COR-L47 (cell line): ENCODE data around the gene OR51B4.
"Not testable (repeated sequence)": the region's sequence is repeated elsewhere in the genome, so short reads cannot be mapped to it uniquely, and the experiment has no call there.

Experiments used
- DNase-seq: peaks from one replicate; lab custom pipeline; 2025; lab: John Stamatoyannopoulos, UW

The OR51B4 gene

DNA sequence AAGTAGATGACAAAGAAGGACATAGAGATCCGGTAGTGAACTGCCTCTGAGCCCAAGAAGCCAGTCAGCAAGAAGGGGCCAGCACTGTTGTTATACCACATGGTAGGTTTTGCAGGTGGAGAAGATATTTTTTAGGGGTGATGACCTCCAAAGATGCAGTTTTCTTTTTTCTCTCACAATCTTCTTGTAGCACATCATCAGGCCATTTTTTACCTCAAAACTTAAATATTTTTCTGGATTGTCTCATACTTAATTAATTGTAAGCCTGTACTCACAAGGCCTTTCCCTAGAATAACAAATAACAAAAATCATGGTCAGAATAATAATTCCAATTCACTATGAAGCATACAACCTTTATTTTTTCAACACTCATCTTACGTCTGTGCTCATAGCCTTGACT, at the start of gene OR51B4:
OR51B4 (minus strand) TSS at position 101 of the 400 bp plus-strand sequence; CDS start at position 101, 0 bp downstream.
- DNase-seq, result no peak

GRCh38 chr11:5351208-5351607, 49.5 kb upstream of the OR51B4 start, which contains the start of gene OR51B6:
Gene OR51B6 (plus strand): TSS chr11:5351508. CDS start chr11:5351508, 0 bp downstream.
- DNase-seq, result no peak

GRCh38 chr11:5349550-5349949, 47.8 kb upstream of the OR51B4 start:
- no peak for DNase-seq

GRCh38 chr11:5348551-5349194, 46.9 kb upstream of the OR51B4 start:
- DNase-seq, result no peak

GRCh38 chr11:5345831-5346230, 44.1 kb upstream of the OR51B4 start:
- no peak for DNase-seq

DNA sequence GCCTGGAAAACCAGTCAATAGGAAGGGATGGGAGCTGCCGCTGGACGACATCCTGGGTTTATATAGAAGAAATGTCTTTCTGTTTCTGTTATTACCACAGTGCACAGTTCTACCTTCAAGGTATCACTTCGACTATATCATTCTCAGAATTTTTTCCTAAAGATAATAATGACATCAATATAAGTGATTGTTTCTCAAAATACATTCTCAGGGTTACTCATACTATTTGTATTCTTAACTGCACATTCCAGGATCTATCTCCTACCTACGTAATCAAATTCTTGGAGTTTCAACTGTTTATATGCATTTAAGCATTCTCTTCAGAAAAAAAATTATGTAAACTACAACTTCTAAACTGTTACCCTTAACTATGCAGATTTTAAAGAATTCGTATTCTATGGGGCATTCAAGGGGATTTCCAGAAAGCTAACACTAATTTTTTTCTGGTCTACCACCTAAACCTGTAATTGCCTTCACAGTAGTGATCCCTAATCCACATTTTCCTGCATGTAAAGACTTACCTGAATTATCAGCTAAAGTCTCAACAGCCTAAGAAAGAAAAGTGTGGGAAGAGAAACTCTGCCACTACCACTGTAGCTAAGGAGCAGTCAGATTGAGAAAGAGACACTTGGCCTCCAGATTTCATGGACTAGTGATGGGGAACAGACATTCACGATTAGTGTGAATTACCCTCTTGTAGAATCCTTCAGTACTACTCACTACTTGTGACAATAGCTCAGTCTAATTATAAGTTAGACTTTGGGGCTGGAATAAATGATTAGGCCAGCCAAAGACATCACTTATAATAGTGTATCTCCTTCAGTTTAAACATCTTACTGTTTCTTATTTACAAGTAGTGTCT, 42.0 kb upstream of the OR51B4 start, which contains the start of gene OR51B5:
OR51B5 (minus strand) TSS at position 51 of the 862 bp plus-strand sequence; CDS start at position 51, 0 bp downstream.
- DNase-seq, result no peak

DNA sequence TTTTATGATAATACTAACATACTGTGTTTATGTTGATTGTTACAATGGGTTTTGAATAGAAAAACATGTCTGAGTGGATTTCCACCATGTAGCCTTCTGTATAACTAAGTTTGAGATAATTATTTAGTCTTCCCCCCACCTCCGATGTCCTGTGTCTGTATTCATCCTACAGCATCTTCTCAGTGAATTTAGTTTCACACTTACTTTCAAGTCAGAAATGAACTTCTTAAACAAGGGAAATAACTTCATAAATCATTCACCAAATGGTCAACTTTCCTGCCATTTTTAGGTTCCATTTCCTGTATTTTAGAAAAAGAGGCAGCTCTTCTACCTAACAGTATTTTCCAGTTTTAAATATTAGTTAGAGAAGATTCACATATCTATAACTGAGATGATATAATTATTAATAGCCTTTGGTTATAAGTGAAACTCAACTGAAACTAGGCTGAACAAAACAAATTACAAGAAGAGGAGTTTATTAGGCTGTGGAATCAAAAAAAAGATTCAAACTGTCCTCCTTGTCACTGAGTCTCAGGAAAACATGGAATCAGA, 38.1 kb upstream of the OR51B4 start:
- no peak for DNase-seq

DNA sequence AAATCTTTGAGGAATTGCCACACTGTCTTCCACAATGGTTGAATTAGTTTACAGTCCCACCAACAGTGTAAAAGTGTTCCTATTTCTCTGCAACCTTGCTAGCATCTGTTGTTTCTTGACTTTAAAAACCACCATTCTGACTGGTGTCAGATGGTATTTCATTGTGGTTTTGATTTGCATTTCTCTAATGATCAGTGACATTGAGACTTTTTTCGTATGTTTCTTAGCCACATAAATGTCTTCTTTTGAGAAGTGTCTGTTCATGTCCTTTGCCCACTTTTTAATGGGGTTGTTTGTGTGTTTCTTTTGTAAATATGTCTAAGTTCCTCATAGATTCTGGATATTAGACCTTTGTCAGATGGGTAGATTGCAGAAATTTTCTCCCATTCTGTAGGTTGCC, 35.5 kb upstream of the OR51B4 start:
- not testable (repeated sequence) for DNase-seq

- no peak for DNase-seq
Measured at GRCh38 chr11:5336331-5336730, 34.6 kb upstream of the OR51B4 start.

DNA sequence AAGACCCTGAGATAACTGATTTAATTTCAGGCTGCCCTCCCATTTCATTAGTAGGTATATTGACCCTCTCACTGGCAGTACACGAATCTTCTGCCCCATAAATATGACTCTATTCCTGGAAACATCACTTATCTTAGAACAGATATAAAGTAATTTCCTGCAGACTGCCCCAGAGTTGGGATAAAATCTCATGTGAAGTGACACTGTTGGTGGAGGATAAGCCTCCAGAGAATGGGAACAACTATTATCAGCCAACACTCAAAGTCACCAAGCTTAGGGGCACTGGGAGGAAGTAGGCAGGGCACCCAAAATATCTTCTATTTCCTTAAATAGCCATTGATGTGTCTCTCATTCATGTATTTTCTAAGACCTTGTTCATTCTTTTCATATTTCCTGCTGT, 33.4 kb upstream of the OR51B4 start:
- DNase-seq, result no peak

GRCh38 chr11:5324197-5324596, 22.5 kb upstream of the OR51B4 start, which contains the start of gene OR51B2:
Gene OR51B2 (minus strand): TSS chr11:5324297. CDS start chr11:5324297, 0 bp downstream.
- DNase-seq, result no peak

DNA sequence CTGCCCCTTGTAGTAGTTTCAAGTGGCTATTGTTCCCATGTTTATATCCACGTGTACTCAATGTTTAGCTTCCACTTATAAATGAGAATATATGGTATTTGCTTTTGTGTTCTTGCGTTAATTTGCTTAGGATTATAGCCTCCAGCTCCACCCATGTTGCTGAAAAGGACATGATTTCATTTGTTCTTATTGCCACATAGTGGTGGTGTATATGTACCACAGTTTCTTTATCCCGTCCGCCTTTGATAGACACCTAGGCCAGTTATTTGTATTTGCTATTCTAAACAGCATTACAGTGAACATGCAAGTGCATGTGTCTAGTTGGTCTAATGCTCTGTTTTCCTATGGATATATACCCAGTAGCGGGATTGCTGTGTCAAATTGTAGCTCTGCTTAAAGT, 15.5 kb upstream of the OR51B4 start:
- no peak for DNase-seq

DNA sequence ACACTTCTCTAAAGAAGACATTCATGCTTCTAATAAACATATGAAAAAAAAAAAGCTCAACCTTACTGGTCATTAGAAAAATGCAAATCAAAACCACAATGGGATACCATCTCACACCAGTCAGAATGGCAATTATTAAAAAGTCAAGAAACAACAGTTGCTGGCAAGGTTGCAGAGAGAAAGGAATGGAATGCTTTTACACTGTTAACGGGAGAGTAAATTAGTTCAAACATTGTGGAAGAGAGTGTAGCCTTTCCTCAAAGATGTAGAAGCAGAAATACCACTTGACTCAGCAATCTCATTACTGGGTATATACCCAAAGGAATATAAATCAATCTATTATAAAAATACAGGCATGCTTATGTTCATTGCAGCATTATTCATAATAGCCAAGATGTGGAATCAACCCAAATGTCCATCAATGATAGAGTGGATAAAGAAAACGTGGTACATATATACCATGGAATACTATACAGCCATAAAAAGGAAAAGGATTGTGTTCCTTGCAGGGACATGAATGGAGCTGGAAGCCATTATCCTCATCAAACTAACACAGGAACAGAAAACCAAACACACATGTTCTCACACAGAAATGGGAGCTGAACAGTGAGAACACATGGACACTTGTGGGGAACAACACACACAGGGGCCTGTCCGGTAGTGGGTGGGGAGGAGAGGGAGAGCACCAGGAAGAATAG, 11.7 kb upstream of the OR51B4 start:
- DNase-seq, result not testable (repeated sequence)

DNA sequence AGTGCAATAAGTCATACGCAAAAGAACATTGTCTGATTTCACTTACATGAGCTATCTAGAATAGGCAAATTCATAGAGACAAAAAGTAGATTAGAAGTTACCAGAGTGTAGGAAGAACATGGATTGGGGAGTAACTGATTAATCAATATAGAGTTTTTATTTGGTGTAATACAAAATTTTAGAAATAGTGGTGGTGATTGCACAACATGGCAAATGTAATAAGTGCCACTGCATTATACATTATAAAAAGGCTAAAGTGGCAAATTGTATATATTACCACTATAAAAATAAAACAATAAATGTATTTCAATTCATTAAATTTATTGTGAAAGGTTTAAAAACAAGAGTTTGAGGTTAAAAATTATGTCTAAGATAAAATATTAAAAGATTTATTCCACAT, 8.7 kb upstream of the OR51B4 start:
- DNase-seq, result no peak

DNA sequence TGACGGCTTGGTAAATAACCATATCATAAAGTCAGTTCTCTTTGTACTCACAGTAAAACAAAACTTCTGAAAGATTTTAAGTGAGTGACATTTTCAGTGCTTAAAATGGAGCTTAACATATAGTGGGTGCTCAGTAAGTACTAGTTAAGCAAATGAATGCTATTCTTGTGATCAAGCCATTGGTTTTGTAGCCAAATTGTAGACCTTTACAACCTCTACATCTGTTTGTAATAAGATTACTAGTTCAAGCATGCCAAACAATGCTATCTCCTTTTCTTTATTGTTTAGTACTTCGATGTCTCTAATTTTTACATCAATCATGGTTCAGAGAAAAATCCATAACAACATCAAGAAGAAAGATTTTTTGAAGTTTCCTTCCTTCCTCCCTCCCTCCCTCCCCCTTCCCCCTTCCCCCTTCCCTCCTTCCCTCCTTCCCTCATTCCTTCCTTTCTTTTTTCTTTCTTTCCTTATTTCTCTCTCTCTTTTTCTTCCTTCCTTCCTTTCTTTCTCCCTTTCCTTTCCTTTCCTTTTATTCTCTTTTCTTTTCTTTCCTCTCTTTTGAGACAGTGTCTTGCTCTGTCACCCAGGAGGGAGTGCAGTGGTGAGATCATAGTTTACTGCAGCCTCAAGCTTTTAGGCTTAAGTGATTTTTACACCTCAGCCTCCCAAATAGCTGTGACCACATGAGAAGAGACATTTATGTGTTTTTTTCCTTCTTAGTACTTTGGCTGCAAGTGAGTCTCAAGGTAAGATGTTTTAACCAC, 5.7 kb upstream of the OR51B4 start:
- DNase-seq, result no peak

- no peak for DNase-seq
Measured at GRCh38 chr11:5304046-5304445, 2.3 kb upstream of the OR51B4 start.

DNA sequence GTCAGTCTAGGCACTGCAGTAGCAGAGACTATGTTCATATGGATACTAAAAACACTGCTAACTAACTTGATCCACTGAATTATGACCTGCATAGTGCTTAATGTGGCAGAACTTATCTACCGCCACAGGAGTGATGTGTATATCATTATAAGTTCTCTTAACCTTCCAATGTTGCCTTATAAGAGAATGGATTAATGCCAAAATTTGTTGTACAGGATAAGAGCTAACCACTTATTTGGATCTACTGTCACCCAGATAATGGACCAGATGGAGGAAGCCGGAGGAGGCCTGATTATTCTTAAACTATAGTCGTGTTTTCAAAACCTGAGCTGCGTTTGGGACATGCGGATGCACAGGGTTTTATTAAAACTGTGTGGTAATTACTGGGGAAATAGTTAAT, 1.9 kb upstream of the OR51B4 start:
- no peak for DNase-seq

DNA sequence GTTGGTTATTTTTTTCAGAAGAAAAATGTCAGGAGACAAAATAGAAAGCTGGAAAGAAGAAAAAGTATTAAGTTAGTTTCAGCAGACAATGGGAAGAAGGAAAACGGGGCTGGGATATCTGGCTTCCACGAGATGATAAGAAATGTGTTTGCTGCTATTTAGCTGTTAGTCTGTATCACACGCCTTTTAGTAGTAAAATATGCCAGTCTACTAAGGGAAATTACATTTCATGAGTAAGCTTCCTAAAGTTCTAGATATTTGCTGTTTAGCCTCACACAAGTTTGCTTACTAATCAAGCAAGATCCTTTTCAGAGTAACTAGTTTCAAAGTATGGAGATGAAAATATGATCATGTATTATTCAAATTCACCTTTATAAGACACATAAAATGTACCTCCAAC, 1.5 kb downstream of the OR51B4 start:
- DNase-seq, result no peak

- no peak for DNase-seq
Measured at GRCh38 chr11:5298451-5298850, 3.3 kb downstream of the OR51B4 start.

- DNase-seq, result no peak
Measured at GRCh38 chr11:5297721-5298323, 3.9 kb downstream of the OR51B4 start.
